G401 (cell line): ENCODE results near the gene PIGK. TPM values are rescaled to one million over a fixed set of nuclear protein-coding genes. Genes with fewer than 3 reads are reported as not detected.

Experiments
- DNase-seq: peaks from one replicate; pipeline ENCODE4 v3.0.0-alpha.2; 2015; ENCODE audit warnings: low spot score
- in situ Hi-C: cut with HindIII; loops from 2 replicates; pipeline ENCODE4 v1.10.0; 2016; ENCODE audit warnings: low sequenced_read_pairs, mixed read lengths
- total RNA-seq: library from RNA; depleted of rRNA; stranded (reverse); fragments of >200 nt; shearing (Covaris generic); gene quantifications from 2 replicates; pipeline ENCODE4 v1.2.3, GENCODE V29; 2014

PIGK gene
- total RNA-seq, 1 experiment from 2014 or later, result 23.1 TPM

GRCh38 chr1:77120950-77121349 lies 98.3 kb downstream of the PIGK start:
- no peak for DNase-seq
- in situ Hi-C loops, result no loop called here

GRCh38 chr1:77118712-77119111 lies 100.5 kb downstream of the PIGK start:
- DNase-seq, result no peak
- in situ Hi-C loops, result no loop called here

DNA sequence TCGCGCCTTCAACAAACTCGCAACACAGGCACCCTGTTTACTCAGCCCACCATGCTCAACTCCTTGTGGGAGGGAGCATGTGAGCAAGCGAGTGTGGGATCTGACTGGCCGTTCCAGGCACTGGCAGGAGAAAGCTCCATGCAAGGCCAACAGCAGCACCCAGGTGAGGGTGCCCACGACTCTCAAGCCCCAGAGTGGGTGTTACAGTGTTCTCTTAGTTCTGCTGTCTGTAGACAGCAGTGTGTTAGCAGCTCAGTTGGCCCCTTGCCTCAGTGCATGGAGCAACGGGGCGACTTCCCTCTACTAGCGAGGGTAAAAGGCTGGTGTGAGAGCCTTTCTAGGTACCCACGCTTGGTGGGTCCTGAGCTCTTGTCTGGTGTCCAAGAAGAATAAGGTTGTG lies 114.6 kb downstream of the PIGK start:
- in situ Hi-C loops, result no loop called here
- DNase-seq, result no peak

DNA sequence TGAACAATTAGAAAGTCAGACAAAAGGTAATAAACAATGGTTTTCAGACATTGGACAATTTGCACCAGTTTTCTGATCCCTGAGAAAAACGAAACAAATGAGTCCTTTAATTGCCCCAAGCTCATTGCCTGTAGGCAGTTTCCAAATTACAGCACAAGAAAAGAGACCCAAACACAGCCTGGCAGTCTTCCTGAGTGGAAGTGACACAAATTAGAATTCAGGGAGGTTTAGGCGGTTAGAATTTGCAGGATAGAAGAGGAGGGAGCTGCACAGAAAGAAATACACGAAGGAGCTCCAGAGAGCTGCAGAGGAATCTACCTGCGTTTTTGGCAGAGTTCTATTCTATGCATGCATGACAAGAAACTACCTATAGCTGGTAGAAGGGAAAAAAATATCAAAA lies 115.7 kb downstream of the PIGK start:
- DNase-seq, result no peak
- in situ Hi-C loops, result no loop called here

DNA sequence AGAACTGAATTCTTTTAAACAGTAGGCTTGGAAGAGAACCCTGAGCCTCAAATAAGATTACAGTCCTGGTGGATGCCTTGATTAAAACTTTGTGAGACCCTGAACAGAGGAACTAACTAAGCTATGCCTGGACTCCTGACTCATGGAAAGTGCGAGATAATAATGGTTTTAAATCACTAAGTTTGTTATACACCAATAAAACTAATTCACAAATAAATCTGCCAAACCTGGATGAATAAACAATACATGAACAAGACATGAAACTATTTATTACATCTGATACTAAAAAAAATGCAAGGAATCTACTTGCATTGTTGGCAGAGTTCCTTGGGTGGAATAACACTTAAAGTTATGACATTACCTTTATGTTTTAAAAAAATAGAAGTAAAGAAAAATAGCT lies 118.4 kb downstream of the PIGK start:
- DNase-seq, result no peak
- in situ Hi-C loops, result no loop called here

DNA sequence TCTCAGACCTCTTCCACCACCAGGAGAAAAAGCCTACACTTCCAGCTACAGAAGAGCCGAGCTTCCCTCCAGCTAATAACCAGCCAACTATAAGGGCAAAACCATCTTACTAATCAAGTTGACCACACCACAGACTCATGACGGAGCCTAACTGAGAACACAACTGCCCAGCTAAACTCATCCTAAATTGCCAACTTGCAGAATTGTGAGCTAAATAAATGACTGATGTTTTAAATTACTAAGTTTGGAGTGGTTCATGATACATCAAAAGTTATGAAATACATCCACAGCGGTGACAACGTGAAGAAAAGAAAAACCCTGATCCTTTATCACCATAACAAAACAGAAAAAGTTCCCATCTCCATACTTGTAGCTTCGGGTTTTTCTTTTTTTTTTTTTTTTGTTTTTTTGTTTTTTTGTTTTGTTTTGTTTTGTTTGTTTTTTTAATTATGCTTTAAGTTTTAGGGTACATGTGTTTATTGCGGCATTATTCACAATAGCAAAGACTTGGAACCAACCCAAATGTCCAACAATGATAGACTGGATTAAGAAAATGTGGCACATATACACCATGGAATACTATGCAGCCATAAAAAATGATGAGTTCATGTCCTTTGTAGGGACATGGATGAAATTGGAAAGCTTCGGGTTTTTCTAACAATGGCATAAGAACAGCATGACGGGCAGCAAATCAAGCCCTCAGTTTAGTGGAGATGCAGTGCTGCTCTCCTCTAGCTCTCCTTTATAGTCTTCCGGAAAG lies 122.6 kb downstream of the PIGK start:
- no peak for DNase-seq
- in situ Hi-C loops, result no loop called here

- DNase-seq, result no peak
- in situ Hi-C loops, result no loop called here
These were observed 124.0 kb downstream of the PIGK start for GRCh38 chr1:77095236-77095635.

- no peak for DNase-seq
- in situ Hi-C loops, result no loop called here
These were observed 129.5 kb downstream of the PIGK start for GRCh38 chr1:77089756-77090155.

DNA sequence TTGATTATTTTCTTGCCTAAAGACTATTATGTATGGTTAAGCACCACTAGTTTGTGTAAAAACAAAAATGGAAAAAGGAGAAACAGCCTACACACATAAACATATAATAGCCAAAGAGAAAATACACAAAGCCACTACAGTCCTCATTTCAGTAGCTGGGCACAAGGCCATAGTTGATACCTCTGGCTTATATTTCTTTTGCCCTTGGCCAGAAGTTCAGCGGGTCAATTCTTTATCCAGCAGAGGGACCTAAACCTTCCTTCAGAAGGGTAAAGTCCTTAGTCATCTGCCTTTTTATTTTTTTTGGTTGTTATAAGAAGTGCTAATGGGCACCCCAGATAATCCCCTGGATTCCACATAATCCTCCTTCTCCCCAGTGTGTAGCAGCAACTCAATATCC lies 134.1 kb downstream of the PIGK start:
- DNase-seq, result no peak
- in situ Hi-C loops, result no loop called here

GRCh38 chr1:77084457-77084856 lies 134.8 kb downstream of the PIGK start:
- in situ Hi-C loops, result no loop called here
- no peak for DNase-seq

GRCh38 chr1:77081834-77082233 lies 137.4 kb downstream of the PIGK start:
- no peak for DNase-seq
- in situ Hi-C loops, result no loop called here

GRCh38 chr1:77076759-77077158 lies 142.5 kb downstream of the PIGK start:
- in situ Hi-C loops, result no loop called here

GRCh38 chr1:77068013-77068412 lies 151.2 kb downstream of the PIGK start:
- no peak for DNase-seq
- in situ Hi-C loops, result no loop called here

More at GRCh38 chr1:77076759-77077158, 142.5 kb downstream of the PIGK start:
- DNase-seq, result no peak

DNA sequence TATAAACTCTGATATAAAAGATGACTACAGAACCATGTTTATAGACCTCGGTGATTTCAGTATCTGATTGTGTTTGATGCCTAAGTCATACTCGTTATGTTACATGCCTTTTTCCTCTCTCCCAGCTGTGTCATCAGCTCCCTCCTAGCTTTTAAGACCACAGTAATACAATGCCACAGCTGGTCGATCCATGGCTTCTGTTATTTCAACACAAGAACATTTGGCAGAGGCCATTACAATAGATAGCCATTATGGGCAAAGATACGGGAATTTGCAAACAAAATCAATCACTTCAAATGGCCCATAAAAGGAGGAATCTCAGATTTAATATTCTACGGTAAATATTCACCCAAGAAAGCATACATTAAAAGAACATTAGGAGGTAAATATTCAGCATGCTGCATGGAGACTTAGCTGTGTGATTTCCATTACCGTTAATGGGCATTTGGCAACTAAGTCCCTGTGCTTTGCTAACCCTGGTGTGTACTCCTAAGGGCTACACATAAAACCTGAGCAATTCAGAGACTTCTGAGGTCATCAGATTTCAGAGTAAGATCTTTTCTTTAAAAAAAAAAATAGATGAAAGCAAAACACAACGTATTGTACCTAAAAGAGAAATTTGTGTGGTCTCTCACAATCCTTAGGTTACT lies 153.4 kb downstream of the PIGK start:
- in situ Hi-C loops, result no loop called here

DNA sequence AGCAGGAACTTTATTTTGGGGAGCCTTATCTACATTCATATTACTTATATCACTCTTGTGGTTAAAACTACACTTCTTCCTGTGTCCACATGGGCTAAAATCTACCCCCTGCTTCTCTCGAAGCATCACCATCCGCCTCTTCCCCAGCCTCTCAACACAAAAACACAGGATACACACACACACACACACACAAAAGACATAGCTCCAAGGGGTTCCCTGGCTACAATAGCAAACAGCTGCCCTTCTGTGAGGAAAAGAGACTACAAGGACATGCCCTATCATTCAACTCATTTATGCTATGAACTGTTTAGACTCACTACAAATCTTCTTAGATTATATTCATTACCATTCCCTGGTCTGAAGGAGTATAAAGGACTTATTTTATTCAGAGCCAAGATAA lies 155.0 kb downstream of the PIGK start:
- in situ Hi-C loops, result no loop called here

More for the DNA sequence above, 153.4 kb downstream of the PIGK start:
- DNase-seq, result no peak

GRCh38 chr1:77063118-77063517 lies 156.1 kb downstream of the PIGK start:
- no peak for DNase-seq
- in situ Hi-C loops, result no loop called here

More for the DNA sequence above, 155.0 kb downstream of the PIGK start:
- DNase-seq, result no peak

GRCh38 chr1:77061162-77061561 lies 158.1 kb downstream of the PIGK start:
- in situ Hi-C loops, result no loop called here
- DNase-seq, result no peak

DNA sequence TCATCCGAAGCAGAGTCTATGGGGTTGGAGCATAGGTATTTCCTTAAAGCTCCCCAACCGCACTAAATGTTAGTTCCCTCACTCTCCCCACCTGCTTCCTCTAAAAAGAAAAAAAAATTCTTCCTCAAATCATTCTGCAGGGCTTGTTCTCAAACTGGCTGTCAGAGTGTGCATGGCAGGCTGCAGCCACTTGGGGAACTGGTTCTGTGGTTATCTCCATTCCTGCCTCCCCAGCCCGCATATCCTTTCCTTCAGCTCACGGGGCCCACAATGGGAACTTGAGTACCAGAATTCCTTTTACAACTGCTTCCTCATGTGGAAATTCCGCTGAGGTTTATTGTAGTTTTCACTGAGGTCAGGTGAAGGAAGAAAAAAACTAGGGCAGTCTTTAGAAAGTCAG lies 159.2 kb downstream of the PIGK start:
- no peak for DNase-seq
- in situ Hi-C loops, result no loop called here

DNA sequence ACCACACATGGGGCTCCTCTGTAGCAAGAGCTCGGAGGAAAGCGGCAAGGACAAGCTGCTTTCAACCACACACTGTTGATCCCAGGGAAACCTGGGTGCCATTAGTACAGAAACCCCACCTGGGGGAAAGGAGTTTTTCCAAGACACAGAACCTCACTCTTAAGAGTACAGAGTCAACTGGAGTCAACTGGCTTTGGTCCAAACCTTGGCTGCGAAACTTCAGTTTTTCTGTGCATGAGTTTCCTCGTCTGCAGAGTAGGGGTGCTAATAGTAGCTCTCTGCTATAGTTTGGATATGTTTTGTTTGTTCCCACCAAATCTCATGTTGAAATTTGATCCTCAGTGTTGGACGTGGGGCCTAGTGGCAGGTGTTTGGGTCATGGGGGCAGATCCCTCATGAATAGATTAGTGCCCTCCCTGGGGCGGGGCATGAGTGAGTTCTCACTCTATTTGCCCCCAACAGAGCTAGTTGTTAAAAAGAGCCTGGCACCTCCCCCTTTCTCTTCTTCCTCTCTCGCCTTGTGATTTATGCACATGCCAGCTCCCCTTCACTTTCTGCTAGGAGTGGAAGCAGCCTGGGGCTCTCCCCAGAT lies 161.1 kb downstream of the PIGK start:
- in situ Hi-C loops, result no loop called here
- no peak for DNase-seq

- in situ Hi-C loops, result no loop called here
- no peak for DNase-seq
These were observed 162.7 kb downstream of the PIGK start for GRCh38 chr1:77056525-77056924.

- DNase-seq, result no peak
- in situ Hi-C loops, result no loop called here
These were observed 167.8 kb downstream of the PIGK start for GRCh38 chr1:77051425-77051824.
